PC-3 (cell line): Measurements from ENCODE around the gene GADD45G. TPM values are rescaled to one million over a fixed set of nuclear protein-coding genes. Genes with fewer than 3 reads are reported as not detected.

Experiments
- ATAC-seq: fragments of 200-7000 bp; cut with Tn5 transposase; 2 replicates; pipeline ENCODE4 v1.9.1; 2020; ENCODE audit warnings: mild to moderate bottlenecking, moderate library complexity
- BruUV-seq: library from RNA; stranded (reverse); fragments of 400-500 nt; replicated peaks from 2 replicates; lab custom pipeline; 2021; lab: Mats Ljungman, UMichigan
- CTCF ChIA-PET: fragments of 300-600 bp; sonication (Branson Sonifier 250); formaldehyde crosslinking; loops from one replicate; lab custom pipeline; 2022; ENCODE audit warnings: antibody characterized with exemption; lab: Charles Lee
- POLR2A ChIA-PET: fragments of 300-600 bp; sonication (Branson Sonifier 250); formaldehyde crosslinking; loops from one replicate; lab custom pipeline; 2022; ENCODE audit warnings: antibody characterized with exemption; ENCODE audit not compliant: unreplicated experiment; lab: Charles Lee
- DNase-seq: peaks from one replicate; pipeline ENCODE4 v3.0.0-alpha.2; 2015
- H2AFZ ChIP-seq: fragments of 300-600 bp; sonication (generic); 2 replicates; pipeline ENCODE4 v1.6.0; 2016; ENCODE audit warnings: antibody characterized with exemption, low read length
- H3F3A ChIP-seq: fragments of 300-600 bp; sonication (generic); one replicate; pipeline ENCODE4 v1.6.0; 2017; ENCODE audit warnings: antibody characterized with exemption, low read length, control low read depth, mild to moderate bottlenecking; ENCODE audit not compliant: unreplicated experiment
- H3K27ac ChIP-seq: fragments of 300-600 bp; sonication (generic); 2 replicates; pipeline ENCODE4 v1.5.1; 2016; ENCODE audit warnings: mild to moderate bottlenecking, low read length
- H3K27me3 ChIP-seq: fragments of 300-600 bp; sonication (generic); 2 replicates; pipeline ENCODE4 v1.6.1; 2016; ENCODE audit warnings: low read length, mixed read lengths
- H3K36me3 ChIP-seq: fragments of 300-600 bp; sonication (generic); 2 replicates; pipeline ENCODE4 v1.6.1; 2016; ENCODE audit warnings: low read depth, mixed run types, low read length, mixed read lengths
- H3K4me1 ChIP-seq: fragments of 300-600 bp; sonication (generic); 2 replicates; pipeline ENCODE4 v1.5.1; 2016; ENCODE audit warnings: low read length; ENCODE audit not compliant: insufficient read depth
- H3K4me2 ChIP-seq: fragments of 300-600 bp; sonication (generic); 2 replicates; pipeline ENCODE4 v1.6.0; 2016; ENCODE audit warnings: low read length
- H3K4me3 ChIP-seq: fragments of 300-600 bp; sonication (generic); 2 replicates; pipeline ENCODE4 v1.5.1; 2016; ENCODE audit warnings: mild to moderate bottlenecking, low read length, mixed read lengths
- H3K79me2 ChIP-seq: fragments of 300-600 bp; sonication (generic); 2 replicates; pipeline ENCODE4 v1.6.1; 2017; ENCODE audit warnings: low read length, mixed read lengths
- H3K9ac ChIP-seq: fragments of 300-600 bp; sonication (generic); 2 replicates; pipeline ENCODE4 v1.6.0; 2016; ENCODE audit warnings: mild to moderate bottlenecking, low read length
- H3K9me2 ChIP-seq: fragments of 300-600 bp; sonication (generic); replicated peaks from 2 replicates; pipeline ENCODE4 v1.6.1; 2016; ENCODE audit warnings: mixed run types, low read length, mixed read lengths
- H3K9me3 ChIP-seq: fragments of 300-600 bp; sonication (generic); 2 replicates; pipeline ENCODE4 v1.6.1; 2016; ENCODE audit warnings: low read length, mixed read lengths
- H4K20me1 ChIP-seq: fragments of 300-600 bp; sonication (generic); 2 replicates; pipeline ENCODE4 v1.6.1; 2016; ENCODE audit warnings: low read length, mixed read lengths
- EZH2 ChIP-seq: fragments of 300-600 bp; sonication (generic); IDR thresholded peaks from one replicate; pipeline ENCODE4 v1.6.1; 2017; ENCODE audit warnings: antibody characterized with exemption, mild to moderate bottlenecking, low read length; ENCODE audit not compliant: unreplicated experiment
- EZH2phosphoT487 ChIP-seq: fragments of 300-600 bp; sonication (generic); IDR thresholded peaks from 2 replicates; pipeline ENCODE4 v1.6.1; 2018; ENCODE audit warnings: mild to moderate bottlenecking, antibody characterized with exemption, low read length, borderline replicate concordance
- intact Hi-C: fragments of 100-400 bp; cut with micrococcal nuclease; formaldehyde crosslinking; loops from 2 replicates; pipeline ENCODE4 v1.9.0; 2023
- total RNA-seq: library from RNA; depleted of rRNA; stranded (reverse); fragments of >200 nt; gene quantifications from 2 replicates; pipeline ENCODE4 v1.2.3, GENCODE V29; 2014
- TF ChIP-seq, protein P1 (sequence below): fragments of 300-600 bp; sonication (generic); conservative IDR thresholded peaks from 2 replicates; pipeline ENCODE4 v1.5.1; 2017; ENCODE audit warnings: antibody characterized with exemption, low read depth, mild to moderate bottlenecking, low read length

Gene GADD45G
- total RNA-seq, 1 experiment from 2014 or later, result 2.1 TPM

DNA sequence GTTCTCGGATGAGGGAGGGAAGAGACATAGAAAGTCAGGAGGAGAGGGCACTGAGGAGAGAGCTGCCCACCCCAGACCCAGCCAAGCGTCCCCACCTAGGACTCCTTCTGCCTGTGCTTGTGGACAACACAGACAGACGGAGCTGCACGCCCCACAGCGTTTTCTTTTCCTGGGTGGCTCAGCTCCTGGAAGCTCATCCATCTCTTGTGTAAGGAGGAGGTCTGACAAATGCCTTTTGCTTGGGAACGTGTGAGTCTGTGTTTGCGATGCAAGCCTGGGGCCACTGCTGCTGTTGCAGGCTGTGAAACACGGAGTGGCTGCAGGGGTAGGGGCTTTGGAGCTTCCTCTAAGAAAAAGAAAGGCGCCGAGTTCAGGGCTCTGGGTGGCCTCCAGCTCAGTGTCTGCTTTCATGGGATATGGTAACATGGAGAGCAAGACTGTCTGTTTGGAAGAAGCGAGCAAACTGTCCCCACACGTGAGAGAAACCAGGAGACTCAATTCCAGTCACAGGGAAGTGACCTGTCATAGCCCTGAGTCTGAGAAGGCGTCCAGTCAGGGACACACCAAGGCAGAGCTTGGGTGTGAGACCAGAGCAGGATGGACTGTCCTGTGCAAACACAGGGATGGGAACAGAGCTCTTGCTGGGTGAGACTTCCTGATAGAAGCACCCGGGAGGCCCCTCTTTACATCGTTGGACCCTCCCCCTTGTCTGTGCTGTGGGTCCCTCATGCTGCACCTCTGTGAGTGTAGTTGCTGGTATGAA is 42.7 kb downstream of the GADD45G start:
- Histone ChIP-seq H3K4me3 (no peak overlapping the region), H3K9me3 (no peaks in the 10 kb centered on the region), H2AFZ (no peak overlapping the region), H3K79me2 (no peaks in the 10 kb centered on the region), H3K27me3 (peaks cover 23% of the 10 kb centered on the region; the same call in 1 of the 2 replicates), H3K4me1 (no peaks in the 10 kb centered on the region), H3K27ac (no peak overlapping the region), H4K20me1 (no peaks in the 10 kb centered on the region), H3K9me2 (no peaks in the 10 kb centered on the region), H3K36me3 (no peaks in the 10 kb centered on the region), H3K4me2 (no peak overlapping the region), H3K9ac (no peak overlapping the region), H3F3A (no peaks in the 10 kb centered on the region)
- no TSS peak for BruUV-seq
- ChIA-PET POLR2A (no interaction called here), CTCF (no interaction called here)
- DNase-seq (no peak), ATAC-seq (no peak)
- intact Hi-C loops, result no loop called here
- TF ChIP-seq EZH2 (no peak), EZH2phosphoT487 (no peak)
- TF ChIP-seq, protein P1, sequence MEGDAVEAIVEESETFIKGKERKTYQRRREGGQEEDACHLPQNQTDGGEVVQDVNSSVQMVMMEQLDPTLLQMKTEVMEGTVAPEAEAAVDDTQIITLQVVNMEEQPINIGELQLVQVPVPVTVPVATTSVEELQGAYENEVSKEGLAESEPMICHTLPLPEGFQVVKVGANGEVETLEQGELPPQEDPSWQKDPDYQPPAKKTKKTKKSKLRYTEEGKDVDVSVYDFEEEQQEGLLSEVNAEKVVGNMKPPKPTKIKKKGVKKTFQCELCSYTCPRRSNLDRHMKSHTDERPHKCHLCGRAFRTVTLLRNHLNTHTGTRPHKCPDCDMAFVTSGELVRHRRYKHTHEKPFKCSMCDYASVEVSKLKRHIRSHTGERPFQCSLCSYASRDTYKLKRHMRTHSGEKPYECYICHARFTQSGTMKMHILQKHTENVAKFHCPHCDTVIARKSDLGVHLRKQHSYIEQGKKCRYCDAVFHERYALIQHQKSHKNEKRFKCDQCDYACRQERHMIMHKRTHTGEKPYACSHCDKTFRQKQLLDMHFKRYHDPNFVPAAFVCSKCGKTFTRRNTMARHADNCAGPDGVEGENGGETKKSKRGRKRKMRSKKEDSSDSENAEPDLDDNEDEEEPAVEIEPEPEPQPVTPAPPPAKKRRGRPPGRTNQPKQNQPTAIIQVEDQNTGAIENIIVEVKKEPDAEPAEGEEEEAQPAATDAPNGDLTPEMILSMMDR, result no peak

GRCh38 chr9:89648247-89649000 is 43.6 kb downstream of the GADD45G start:
- H3F3A ChIP-seq, result no peaks in the 10 kb centered on the region
- no peak overlapping the region for H3K9ac ChIP-seq
- no peak overlapping the region for H3K4me3 ChIP-seq
- no peak overlapping the region for H3K27ac ChIP-seq
- ChIA-PET POLR2A (no interaction called here), CTCF (no interaction called here)
- no peak for ATAC-seq
- H3K79me2 ChIP-seq, result no peaks in the 10 kb centered on the region
- peaks cover 23% of the 10 kb centered on the region; the same call in 1 of the 2 replicates for H3K27me3 ChIP-seq
- TF ChIP-seq EZH2 (no peak), EZH2phosphoT487 (no peak)
- TF ChIP-seq, protein P1, result no peak
- H2AFZ ChIP-seq, result no peak overlapping the region
- H3K9me2 ChIP-seq, result no peaks in the 10 kb centered on the region
- no peaks in the 10 kb centered on the region for H3K36me3 ChIP-seq
- no TSS peak for BruUV-seq
- intact Hi-C loops, result no loop called here
- DNase-seq, result no peak
- H3K9me3 ChIP-seq, result no peaks in the 10 kb centered on the region
- H3K4me1 ChIP-seq, result no peaks in the 10 kb centered on the region
- no peaks in the 10 kb centered on the region for H4K20me1 ChIP-seq
- no peak overlapping the region for H3K4me2 ChIP-seq
